Measurements from ENCODE around the gene DSTN.
A peak's percentile ranks its signal among the peaks of the same experiment; 100 is the strongest.

DSTN gene

DNA sequence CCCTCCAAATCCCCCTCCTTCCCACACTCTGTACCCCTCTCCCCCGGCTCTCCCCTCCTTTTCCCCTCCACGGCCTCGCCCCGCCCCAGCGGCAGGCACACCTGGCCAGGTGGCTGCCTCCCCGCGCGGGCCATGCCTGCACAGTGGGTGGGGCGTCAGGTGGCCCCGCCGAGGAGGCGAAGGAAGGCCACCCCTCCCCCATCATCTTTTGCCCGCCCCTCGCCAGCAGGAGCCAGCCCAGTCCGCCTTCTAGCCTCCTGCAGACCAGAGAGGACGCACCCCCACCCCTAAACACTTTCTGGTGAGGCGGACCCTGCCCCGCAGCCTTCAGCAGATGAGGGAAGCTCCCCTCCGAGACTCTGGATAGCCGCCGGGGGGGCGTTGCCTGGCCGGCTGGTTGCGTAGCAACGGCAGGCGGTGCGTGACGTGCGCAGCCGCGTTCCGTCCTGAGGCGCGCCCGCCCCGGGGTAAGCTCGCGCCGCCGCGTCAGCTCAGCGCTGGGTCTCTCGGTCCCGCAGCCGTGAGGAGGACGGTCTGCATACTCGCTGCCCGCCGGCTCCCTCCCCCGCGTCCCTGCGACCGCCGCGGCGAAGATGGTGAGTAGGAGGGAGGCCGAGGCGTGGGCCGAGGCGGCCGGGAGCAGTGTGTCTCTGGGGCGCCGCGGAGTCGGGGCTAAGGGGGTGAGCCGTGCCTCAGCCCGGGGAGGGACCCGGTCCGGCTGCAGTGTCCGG is at the start of gene DSTN:
TSS of gene DSTN (plus strand) at position 460 of the 731 bp plus-strand sequence. CDS start at position 594, 134 bp downstream.
- peak; percentile 99 for DNase-seq

DNA sequence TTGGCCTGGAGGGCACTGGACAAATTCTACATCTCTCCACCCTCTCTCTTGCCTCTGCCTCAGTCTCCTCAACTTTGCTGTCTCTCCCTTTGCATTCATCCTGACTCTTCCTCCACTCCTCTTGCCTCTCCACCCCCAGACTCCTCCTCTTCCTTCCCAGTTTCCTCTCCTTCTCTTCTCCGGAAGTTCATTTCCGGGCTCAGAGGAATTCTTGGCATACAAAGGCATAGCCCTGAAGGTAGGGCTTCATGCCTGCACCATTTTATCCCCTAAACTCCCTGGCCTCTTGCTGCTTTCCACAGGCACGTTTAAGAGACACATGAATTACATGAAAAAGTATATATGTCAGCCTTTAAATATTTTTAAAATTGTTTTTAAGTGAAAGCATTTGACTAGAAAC is 49.3 kb upstream of the DSTN start:
- no peak for DNase-seq

DNA sequence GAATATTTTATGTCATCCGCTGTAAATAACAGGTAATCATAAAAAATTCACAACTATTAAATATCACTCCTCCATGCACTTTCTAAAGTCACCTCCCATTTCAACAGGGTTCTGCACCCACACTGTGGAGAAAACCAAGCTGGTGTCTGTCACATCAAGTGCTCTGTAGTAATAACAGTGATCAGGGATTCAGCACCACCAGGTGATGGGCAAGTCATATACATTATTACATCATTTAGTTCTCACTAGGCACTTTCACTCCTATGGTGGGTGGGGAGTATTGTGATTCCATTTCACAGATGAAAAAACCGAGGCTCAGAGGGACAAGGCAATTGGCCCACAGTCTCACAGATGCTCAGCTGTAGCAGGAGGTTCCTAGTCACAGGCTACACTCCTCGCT is 47.3 kb upstream of the DSTN start:
- no peak for DNase-seq

DNA sequence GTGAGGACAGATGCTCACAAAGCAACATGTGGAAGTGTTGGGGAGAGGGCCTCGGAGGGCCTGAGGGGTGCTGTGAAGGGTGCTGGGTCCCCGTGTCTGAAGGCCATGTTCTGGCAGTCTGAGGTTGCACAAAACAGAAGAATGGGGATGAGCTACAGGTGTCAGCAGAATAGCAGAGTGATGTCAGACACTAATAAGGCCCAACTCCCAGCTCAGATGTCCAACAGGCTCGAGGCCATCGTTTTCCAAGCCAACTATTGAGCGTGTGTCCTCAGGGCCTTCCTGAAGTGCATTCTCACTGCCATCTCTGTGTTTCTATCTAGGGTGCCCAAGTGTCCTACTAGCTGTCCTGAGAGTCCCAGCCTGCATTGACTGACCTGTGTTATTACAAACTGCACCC is 46.5 kb upstream of the DSTN start:
- no peak for DNase-seq

DNA sequence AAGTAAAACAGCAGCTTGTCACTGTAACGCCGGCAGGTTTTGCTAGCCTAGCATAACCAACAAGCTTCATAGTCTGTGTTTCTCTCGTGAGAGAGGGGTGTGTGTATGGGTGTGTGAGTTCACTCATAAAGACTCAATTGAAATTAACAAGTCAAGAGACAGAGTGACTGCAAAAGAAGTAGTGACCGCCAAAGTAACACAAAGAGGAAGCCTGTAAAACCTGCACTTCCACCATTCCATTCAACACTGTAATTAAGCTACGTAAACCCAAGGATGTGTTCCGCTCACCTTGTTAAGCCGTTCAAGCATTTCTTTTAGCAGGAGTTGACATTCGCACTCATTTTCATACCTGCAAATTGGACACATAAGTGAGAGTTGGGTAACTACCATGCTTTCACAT is 45.3 kb upstream of the DSTN start:
- no peak for DNase-seq

DNA sequence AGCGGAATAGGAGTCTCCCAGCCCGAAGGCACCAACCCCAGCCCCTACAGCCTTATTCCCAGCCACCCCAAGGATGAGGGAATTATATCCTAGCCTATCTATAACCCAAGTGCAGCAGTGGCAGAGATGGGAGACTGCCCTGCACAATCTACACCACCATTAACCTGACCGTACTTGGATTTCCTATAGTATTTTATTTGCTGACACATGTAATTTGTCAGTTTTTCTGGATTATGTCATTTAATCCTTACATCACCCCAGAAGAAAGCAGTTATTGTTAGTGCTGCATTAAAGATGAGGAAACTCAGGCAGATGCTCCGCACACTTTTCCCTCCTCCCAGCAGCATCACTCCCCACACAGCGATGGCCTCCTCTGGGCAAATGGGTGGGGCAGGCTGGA is 44.7 kb upstream of the DSTN start:
- no peak for DNase-seq

DNA sequence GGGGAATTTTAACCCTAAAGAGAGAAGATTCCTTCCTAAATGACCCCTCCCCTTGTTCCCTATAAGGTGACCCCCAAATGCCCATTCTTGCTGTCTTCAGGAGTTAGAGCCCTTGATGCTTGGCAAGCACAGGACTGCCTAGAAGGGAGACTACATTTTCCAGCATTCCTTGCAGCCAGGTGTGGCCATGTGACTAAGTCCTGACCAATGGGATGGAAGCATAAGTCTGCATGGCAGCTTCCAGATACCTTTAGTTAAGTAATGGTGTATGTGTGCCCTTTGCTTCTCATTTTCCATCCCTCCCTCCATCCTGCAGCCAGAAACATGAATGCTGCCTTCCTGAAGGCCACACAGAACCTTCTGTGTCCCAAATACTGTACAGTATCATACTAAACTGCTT is 44.2 kb upstream of the DSTN start:
- peak; percentile 69 for DNase-seq

DNA sequence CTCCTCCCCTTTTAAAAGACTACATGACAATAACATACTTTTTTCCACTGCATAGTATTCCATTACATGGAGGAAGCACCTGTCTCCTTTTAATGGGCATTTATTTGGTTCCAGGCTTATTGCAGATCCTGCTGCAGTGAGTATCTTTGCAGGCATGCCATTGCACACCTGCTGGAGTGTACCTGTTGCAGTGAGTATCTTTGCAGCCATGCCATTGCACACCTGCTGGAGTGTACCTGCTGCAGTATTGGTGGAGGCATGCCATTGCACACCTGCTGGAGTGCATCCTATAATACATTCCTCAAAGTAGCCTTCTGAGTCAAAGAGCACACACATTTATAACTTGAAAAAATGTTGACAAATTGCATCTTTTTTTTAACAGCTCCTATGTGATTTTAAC is 40.3 kb upstream of the DSTN start:
- DNase-seq: no peak

DNA sequence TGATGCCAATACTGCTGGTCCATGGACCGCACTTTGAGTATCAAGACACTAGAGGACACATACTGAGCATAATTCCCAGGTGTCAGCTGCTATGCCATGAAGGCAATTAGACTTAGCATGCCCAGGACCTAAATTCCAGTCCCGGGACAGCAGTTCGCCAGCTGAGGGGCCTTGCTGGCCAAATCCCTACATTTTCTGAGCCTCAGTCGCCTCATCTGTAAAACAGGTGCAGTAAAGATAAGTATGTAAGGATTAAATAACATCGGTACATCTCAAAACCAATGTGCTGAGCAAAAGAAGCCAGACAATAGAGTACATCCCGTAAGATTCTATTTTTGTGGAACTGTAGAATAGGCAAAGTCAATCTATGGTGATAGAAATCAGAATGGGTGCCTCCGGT is 39.7 kb upstream of the DSTN start:
- DNase-seq: no peak

DNA sequence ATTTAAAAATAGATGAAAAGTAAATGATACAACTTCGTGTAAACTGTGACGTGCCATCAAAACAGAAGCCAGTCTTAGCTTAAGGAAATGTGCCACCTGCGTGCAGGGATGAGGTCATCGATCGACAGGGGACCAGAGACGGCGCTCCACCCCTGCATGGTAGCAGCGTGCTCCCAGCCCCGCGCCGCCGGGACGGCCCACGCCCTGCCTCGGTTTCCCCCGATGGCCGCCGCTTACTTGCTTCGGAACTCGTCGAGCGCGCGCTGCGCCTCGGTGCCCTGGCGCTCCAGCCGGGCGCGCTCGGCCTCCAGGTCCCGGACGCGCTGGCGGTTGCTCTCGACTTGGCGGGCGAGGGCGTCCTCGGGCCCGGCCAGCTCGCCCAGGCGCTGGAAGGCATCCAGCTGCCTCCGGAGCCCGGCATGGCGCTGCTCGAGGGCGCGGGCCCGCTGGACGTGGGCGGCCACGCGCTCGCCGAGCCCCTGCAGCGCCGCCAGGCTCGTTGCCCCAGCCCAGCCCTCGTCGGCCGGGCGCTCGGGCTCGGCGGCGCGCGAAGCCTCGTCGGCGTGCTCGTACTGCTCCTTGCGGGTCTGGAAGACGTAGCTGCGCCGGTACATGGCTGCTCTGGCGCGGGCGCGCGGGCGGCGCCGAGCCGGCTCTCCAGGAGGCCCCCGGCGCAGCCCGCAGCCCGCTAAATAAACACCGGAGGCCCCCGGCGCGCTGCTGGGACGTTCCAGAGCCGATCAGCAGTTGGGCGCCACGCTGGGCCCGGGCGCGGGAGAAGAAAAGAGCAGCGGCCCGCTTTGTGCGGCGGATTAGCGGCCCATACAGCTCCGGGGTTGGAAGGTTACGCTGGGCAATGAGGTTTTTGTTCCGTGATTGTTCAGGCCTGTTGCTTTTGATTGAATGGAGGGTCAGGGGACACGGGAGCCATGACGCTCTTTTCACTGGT is 38.9 kb upstream of the DSTN start, which contains the start of gene BFSP1:
TSS of gene BFSP1 (minus strand) at position 664 of the 949 bp plus-strand sequence. CDS start at position 614, 50 bp downstream.
- DNase-seq: peak; percentile 77

DNA sequence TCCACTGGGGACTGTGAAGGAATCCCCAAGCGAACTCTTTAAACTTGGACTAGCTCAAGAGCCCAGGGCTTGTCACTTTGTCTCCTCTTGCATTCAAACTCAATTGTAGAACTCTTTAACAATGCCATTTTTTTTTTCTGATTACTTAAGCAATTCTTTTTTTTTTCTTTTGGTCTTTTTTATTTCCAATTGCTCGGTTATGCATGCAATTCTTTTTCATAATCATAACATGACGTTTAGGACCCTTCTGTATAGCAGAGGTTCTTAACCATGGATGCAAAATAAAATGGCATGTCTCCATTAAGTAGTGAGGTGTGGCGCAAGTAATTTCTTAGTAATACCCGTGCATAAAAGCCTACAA is 38.2 kb upstream of the DSTN start:
- DNase-seq: peak; percentile 63

DNA sequence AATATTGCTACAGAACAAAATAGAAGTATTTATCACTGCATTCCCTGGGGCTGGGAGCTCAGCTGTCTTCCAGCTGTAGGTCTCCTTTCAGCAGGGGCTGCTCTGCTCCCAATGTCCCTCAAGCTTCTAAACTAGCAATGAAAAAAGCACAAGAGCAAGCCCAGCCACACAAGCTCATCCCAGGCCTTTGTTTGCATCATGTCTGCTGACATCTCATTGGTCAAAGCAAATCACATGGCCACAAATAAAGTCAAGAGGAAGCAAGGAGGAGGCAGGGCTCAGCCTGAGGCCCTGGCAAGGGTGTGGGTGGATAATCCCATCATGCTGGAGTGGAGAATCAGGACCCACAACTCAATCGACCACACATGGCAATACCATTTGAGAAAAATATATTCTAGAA is 36.5 kb upstream of the DSTN start:
- DNase-seq: peak; percentile 52

DNA sequence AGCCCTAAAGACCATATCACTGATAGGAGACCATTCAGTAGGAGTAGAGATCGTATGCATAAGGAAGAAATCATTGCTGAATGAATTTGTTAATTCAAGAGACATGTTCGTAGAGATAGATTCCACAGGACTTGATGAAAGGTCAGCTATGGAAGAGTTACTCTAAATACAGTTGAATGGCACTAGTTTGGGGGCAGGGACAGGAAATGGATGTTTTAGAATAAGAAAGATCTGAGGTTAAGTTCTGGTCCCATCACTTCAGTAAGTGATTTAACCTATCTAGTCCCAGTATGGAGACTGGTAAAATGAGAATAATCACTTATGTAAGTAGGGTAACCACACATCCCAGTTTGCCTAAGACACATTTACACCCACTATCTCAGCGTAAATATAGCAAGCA is 35.8 kb upstream of the DSTN start:
- no peak for DNase-seq

DNA sequence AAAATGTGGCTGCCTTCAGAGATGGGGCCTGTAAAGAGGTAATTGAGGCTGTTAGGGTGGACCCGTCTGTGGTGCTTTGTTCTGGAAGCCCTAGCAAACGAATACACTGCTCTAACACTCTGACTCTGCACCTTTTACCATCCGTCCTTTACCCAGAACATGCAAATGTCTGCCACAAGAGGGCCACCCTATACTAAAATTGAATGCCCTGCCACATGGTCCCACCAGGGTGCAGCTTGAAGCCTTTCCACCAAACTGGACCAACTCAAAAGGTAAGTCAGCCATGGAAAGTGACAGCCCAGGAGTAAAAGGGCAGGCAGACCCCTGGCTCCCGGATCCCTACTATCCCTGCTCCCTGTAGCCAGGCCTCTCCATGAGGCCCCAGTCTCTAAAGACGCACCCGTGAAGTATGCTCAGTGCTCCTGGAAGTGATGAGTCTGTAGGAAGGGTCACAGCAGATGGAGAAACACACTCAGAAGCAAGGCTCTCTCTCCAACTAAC is 32.9 kb upstream of the DSTN start:
- peak; percentile 92 for DNase-seq

DNA sequence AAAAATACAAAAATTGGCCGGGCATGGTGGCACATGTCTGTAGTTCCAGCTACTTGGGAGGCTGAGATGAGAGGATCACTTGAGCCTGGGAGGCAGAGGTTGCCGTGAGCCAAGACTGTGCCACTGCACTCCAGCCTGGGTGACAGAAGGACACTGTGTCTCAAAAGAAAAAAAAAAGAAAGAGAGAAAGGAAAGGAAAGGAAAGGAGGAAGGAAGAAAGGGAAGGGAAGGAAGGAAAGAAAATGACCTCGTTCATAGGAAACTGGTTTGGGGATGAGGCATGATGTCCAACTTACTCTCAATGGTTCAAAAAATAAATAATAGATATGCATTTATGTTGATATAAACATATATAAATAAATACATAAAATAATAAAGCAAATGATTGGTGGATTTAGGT is 31.9 kb upstream of the DSTN start:
- DNase-seq: no peak

DNA sequence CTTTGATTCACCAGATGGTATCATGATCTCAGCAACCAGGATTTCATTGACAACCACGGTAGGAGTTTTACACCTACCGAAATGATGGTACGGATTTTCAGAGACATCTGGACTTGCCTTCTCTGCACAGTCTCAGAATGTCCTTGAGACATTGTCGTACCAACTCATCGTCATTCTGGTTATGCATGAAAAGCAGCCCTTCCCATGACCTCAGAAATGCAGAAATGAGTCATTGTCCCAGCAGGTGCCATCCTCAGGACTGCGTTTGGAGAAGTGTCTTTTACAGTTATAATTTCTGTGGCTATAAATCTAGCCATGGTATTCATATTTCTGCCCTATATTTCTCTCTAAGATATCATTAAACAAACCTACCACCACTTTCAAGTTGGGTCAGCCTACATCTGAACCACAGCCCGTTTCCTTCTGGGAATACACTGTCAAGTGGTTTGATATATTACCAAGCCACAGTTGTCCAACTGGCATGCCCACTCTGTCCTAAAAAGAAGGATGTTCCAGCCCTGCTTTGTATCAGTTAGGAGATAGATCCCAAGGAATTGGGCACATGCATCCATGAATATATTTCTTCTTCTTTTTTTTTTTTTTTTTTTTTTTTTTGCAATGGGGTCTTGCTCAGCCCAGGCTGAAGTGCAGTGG is 31.2 kb upstream of the DSTN start:
- DNase-seq: no peak

DNA sequence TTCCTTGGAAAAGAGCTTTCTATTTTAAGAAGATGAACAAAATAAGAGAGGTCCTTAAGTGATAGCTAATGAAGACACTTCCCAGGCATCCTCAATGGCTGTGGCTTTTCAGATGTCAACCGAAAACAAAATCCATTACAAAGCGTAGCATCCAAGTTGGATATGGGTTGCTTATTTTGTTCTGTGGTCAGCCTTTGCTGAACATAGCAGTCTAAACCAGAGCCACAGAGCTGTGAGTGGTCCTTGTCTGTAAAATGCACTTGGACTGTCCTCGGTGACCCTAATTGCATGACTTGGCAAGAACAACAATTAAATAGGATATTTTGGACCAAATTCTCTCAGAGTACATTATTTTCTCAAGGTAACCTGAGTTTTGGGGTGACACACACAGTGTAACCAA is 28.3 kb upstream of the DSTN start:
- DNase-seq: no peak

DNA sequence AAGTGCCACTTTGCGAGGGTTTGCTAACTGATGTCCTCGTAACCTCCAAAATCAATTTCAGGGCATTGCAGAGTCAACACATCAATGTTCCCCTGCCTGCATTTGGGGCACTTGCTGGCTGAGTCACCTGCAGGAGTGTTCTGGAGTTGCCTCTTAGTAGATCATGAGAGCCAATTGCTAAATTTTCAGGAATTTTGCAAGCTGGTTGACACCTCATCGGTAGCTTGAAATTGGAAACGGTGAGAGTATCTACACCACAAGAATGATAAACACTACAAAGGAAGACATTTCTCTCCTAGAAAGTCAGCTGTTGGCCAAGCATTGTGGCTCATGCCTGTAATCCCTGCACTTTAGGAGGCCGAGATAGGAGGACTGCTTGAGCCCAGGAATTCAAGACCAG is 27.9 kb upstream of the DSTN start:
- DNase-seq: no peak

DNA sequence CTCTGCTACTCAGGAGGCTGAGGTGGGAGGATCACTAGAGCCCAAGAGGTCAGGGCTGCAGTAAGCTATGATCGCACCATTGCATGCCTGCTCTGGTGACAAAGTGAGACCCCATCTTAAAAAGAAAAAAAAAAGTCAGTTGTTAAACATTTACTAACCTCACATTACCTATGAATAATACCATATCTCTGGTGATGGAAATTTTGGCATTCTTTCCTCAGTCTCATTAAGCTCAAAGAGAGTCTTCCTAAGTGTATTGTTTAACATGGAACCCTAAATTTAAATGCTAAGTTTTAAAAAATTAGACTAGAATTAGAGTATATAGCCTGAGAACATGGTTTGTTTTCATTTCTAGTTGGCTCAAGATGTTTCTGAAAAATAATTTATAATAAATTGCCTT is 27.4 kb upstream of the DSTN start:
- DNase-seq: no peak

DNA sequence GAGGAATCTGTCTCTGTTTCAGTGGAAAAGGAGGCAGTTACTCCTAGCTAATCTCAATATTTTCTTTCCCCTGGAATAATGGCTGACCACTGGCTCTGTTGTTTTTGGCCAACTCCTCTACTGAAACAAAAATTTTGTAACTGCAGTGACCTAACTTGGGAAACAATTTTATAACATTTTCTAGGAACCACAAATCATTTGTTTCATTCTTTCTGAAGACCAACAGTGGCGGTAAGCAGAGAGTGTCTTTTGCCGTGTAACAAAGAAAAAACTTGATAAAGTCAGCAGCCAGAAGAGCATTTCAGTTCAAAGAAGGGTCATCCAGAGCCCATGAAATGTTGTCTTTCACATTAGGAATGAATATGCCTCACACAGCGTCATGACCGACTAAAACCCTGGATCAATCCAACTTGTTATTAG is 26.9 kb upstream of the DSTN start:
- no peak for DNase-seq

DNA sequence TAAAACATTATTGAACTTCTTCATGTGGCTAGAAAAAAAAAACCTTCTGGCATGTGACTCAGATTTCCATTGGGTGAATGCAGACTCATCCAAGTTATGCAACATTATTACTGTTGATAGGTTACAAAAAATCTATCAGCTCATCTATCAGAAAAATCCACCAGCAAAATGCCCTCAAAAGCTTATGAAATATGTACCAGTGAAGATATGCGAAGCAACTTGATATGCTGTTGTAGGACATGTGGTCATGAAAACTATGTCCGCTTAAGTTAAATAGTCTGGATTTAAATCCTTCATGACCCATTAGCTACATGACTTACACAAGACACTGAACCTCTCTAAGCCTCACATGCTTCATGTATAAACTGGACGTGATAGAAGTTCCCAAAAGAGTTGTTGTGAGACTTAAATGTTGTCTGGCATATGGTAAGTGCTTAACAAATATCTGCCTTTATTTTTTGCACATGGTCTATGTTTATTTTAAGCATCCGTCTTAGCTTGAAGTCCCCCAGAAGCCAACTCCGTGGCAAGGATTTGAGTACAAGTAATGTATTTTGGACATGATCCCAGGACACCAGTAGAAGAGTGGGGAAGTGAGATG is 26.2 kb upstream of the DSTN start:
- no peak for DNase-seq

DNA sequence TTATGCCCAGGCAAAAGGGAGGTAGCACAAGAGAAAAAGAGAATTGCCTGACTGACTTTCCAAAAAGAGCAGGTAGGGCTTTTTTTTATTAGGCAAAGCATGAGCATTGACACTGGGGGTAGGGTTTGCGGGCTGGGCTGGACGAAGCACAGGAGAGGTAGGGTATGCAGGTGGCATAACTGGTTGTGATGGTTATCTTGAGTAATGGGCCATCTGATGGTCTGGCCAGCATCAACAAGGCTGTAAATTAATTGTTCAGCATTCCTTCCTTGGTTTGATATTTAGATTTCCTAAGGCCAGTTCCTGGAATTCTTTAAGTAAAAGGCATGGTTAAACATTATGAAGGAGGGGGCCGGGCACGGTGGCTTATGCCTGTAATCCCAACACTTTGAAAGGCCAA is 24.7 kb upstream of the DSTN start:
- no peak for DNase-seq

DNA sequence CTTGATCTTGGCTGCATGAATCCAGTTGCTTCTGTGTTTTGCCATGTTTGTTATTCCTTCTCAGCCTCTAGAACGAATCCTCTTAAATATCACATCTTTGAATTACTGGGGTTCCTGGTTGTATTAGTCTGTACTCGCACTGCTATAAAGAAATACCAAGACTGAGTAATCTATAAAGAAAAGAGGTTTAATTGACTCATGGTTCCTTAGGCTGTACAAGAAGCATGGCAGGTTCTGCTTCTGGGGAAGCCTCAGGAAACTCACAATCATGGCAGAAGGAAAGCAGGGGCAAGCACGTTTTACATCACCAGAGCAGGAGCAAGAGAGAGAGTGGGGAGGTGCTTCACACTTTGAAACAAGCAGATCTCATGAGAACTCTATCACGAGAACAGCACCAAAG is 20.7 kb upstream of the DSTN start:
- DNase-seq: no peak
